GM18517 (cell line): ENCODE data around the gene DBNDD1.

Experiments used
- ATAC-seq: cut with Tn5 transposase; IDR thresholded peaks from one replicate; pipeline ENCODE4 v1.9.1; 2021; ENCODE audit warnings: mild to moderate bottlenecking, moderate library complexity; ENCODE audit not compliant: unreplicated experiment

The DBNDD1 gene

GRCh38 chr16:89965447-89966225 lies 53.6 kb downstream of the DBNDD1 start:
- ATAC-seq = no peak

GRCh38 chr16:89964201-89964600 lies 55.1 kb downstream of the DBNDD1 start:
- no peak for ATAC-seq

GRCh38 chr16:89962754-89963498 lies 56.3 kb downstream of the DBNDD1 start:
- ATAC-seq = no peak

- no peak for ATAC-seq
These were observed 57.3 kb downstream of the DBNDD1 start for GRCh38 chr16:89961920-89962319.

GRCh38 chr16:89960966-89961365 lies 58.3 kb downstream of the DBNDD1 start:
- ATAC-seq = no peak

- no peak for ATAC-seq
These were observed 60.7 kb downstream of the DBNDD1 start for GRCh38 chr16:89958596-89958995.

- no peak for ATAC-seq
These were observed 61.2 kb downstream of the DBNDD1 start for GRCh38 chr16:89958068-89958467.

- ATAC-seq = no peak
These were observed 62.0 kb downstream of the DBNDD1 start for GRCh38 chr16:89957216-89957785.

- ATAC-seq = no peak
These were observed 62.6 kb downstream of the DBNDD1 start for GRCh38 chr16:89956505-89957215.

- no peak for ATAC-seq
These were observed 64.1 kb downstream of the DBNDD1 start for GRCh38 chr16:89955001-89955685.
